GM21737 (cell line): ENCODE measurements around the gene CHPT1.
A peak's percentile ranks its signal among the peaks of the same experiment; 100 is the strongest.

Source experiments
- ATAC-seq: cut with Tn5 transposase; IDR thresholded peaks from one replicate; pipeline ENCODE4 v1.9.1; 2021; ENCODE audit warnings: mild to moderate bottlenecking, moderate library complexity; ENCODE audit not compliant: unreplicated experiment

Gene CHPT1

DNA sequence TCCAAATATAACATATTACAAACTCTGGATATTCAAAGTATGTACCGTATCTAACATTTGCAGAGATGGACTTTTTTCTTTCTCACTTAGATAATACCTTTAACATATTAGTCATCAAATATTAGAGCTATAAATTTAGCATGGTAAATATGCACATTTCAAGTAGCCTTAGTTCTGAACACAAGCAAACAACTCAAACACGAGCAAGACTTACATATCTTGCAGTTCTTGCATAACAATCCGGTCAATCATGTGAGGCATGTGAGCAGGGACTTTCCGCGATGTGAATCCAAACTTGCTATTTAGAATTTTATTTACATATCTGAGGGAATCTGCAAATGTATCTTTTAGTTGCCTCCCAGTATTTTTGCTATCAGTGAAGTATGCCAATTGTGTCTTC lies 63.9 kb downstream of the CHPT1 start:
- no peak for ATAC-seq

DNA sequence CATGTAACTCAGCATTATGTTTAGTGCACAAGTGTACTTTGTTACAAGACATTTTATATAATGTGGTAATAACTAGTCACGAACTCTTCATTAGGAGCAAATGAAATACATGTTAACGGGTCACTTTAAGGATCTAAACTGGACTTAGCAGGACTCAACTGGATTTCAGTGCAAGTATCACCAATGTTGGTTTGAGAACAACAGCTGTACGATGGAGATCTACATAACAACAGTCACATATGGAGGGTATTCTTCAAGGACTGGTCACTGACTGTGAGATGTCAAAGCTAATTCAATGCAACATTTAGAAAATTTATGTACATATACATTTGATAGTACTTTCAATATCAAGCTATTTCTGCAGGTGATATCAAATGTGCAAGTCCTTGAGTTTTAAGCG lies 64.3 kb downstream of the CHPT1 start:
- no peak for ATAC-seq

DNA sequence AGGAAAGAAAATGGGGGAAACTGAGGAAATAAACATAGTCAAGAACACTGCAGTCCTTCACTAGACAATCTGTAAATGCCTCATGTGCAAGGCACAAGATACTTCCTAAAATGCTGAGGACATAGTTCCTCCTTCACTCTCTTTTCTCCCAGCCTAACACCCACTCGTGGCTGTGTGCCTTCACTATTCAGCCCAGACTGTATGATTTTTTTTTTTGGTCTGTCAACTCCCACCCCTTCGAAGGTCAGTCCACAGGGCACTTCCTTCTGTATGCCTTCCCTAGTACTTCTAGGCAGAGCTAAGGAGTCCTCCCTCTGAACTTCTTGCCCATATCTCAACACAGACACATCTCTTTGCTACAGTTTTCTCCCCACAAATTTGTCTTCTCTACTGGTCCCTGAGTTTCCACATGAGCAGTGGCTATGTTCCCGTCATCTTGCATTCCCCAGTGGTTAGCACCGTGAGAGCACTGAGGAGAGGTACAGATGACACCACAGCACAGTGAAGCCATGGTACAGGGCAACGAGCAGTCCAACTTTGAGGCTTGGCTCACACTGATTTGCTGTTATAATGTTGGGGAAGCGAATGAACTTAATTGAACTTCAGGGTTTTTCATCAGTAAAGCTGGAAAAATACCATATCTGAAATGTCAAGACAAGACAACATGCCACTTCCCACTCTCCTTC lies 65.9 kb downstream of the CHPT1 start:
- ATAC-seq, result no peak

DNA sequence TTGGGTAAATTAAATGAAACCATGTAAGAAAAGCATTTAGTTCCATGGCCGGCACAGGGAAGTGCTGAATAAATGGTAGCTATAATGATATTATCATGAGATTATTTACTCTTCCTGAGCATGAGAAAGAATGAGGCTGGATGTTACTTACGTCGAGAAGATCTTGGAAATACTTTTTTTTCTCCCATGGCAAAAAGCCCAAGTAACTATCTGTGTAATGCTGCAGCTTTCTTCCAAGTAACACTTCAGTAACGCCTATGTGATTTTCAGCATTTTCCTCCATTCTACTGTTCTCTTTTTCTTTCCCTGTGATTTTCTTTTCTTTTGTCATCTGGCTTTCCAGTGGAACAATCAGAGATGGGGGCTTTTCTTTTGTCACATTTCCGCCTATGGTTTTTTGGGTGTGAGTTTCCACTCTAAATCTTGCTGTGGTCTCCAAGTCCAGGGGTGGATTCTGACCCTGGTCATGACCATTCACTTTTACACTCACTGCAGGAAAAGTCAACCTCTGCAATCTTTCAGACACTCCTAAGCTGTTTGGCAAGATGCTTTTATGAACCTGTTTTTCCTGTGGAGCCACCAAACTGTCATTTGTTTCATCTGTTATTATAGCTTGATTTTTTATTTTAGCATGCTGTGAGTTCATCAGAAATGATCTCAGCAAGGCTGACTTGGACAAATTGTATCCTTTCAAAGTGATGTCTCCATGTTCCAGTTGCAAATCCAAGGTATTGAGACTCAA lies 66.8 kb downstream of the CHPT1 start:
- no peak for ATAC-seq

DNA sequence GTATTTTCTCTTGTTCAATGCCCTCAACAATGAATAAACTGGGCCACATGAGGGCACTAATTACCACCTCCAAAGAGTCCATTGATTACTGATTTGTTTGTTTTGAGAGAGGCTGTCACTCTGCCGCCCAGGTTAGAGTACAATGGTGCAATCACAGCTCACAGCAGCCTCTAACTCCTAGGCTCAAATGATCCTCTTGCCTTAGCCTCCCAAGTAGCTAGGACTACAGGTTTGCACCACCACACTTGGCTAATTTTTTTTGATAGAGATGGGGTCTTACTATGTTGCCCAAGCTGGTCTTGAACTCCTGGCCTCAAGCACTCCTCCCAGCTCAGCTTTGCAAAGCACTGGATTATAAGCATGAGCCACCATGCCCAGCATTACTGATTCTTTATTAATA lies 70.1 kb downstream of the CHPT1 start:
- no peak for ATAC-seq

DNA sequence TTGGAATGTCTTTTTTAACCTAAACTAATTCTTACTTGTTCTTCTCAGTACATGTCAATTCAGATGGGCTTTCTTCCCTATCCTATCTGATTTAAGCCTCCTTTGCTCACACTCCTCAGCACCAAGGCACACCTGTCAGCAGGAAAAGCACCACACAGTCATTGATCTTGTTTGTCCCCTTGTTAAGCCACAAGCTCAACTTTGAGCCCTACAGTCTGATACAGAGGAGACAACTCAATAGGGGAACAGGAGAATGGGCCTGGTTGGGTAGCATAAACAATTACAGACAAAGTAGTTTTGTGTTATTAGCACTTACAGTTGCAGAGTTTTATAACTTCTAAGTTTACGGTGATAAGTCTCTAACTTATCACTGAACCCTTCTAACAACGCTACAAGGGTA lies 71.3 kb downstream of the CHPT1 start:
- no peak for ATAC-seq

DNA sequence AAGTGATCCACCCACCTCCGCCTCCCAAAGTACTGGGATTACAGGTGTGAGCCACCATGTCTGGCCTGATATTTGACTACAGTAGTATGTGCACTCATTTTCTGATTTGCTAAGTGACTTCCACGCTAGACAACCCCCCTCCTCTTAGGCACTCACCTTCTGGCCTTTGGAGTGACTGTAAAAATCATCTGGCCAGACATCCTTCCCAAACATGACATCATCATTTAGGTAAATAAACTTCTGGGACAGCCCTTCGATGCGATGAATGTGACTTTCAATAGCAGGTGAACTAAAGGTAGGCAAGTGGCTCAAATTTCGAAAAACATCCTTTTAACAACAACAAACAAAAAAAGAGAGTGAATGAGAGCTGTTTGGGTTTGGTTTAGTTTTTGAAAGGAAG lies 72.4 kb downstream of the CHPT1 start:
- no peak for ATAC-seq

DNA sequence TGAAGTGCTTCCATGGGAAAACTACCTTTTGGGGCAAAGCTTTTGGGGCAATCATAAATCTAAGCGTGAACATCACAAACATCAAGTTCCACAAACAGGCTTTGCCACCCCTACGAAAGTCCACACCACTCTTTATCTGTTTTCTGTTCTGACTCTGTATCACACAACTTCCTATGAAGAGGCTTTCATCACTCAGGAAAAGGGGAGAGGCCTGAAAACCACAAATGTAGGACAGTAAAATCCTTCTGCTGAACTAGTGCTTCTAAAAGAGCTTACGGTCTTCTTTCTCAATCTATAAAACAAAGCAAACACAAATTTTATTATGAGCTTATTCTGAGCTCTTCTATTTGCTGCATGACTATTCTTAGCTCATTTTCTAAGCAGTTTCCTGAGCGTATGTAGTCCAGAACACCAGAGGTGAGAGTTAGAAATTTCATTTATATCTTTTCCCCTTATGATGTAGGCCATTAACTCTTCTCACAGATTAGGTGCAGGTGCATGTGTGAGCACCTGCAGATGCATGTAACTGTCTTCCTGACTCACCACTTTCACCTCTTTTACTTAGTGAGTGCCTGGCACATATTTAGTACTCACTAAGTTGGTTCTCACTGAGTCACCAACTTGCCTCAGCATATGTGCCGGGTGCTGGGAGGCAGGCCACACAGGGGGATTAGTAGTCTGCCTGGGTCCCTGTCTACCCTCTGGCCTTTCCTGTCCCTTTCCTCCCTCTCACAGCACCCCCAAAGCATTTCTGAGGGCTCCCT lies 74.8 kb downstream of the CHPT1 start:
- ATAC-seq, result no peak

DNA sequence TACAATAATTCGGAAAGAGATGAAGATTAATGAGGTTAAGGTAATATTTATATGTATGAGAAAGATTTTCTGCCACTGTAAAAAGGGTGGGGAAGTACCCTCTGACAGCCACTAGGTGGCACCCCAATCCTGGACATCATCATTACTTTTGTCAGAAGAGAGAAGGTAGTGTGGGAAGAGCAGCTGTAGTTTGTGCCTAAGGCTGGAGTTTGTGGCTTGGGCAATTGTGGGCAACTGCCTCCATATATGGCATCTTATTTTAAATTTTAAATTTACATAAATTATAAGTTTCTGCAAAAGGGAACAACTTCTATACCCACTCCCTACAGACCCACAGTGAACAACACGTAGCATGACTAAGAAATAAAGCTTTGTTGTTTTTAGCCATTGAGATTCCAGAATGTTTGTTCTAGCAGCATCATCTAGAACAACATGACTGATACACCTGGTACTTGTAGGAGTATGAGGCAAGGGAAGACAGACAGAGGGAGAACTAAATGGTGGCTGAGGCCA lies 76.3 kb downstream of the CHPT1 start:
- ATAC-seq, result peak; percentile 78

DNA sequence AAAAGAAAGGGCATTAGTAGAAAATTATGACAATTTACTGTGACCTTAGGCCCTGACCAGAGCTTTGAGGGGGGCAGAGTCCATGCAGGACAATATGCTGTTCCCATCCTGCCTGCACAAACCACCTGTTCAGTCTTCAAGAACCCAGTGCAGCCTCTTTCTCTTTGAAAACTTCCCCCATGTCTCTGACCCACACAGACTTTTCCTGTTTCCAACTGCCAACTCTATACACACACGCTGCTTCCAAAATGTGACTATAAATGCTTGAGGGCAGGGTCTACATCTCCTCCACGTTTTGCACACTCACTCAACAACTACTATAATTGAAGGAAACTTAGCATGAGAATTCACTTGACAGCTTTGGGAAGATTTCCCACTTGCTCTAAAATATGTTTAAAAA lies 78.4 kb downstream of the CHPT1 start:
- ATAC-seq, result no peak

DNA sequence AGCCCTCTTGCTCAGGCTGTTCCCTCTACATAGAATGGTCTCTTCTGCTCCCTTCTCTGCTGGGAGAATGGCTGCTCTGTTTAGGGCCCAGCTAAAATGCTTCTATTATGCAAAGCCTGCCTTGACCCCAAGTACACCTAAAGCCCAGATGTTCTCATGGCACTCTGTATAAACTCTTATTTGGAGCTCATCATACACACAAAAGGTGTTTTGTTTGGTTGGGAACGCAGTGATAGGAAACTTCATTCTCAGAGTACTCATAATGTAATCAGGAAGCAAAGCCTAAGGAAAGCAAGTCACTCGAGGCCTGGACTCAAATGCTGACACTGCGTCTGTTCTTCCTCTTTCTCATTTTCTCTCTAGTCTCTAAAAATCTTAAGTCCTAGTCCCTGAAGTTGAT lies 80.0 kb downstream of the CHPT1 start:
- no peak for ATAC-seq

DNA sequence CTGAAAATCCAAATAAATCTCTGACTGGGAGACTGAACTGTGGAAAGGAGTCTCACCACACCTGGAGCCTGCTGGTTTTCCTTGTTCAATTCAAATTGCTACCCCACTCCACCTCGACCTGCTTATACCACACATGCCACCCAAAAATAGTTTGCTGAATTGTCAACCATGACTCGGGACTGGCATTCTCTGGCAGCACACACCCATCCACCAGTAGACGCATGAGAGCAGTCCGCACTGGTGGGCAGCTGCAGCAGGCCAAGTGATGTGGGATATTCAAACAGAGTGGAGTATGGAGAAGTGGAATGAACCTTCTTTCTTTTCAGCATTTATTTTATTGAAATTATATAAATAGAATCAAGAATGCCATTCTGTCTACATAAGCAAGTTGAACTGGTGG lies 80.5 kb downstream of the CHPT1 start:
- ATAC-seq, result no peak
